GM23338 (cell line): ENCODE data around the gene ATP1A4. TPM values are rescaled to one million over a fixed set of nuclear protein-coding genes. Genes with fewer than 3 reads are reported as not detected.

Source experiments
- CREB1 ChIP-seq: fragments of 250-450 bp; sonication (Bioruptor Pico); IDR thresholded peaks from 2 replicates; pipeline ENCODE4 v1.5.0; 2020; ENCODE audit warnings: low read depth, mild to moderate bottlenecking, moderate library complexity
- EZH2 ChIP-seq: fragments of 200-600 bp; sonication (generic); IDR thresholded peaks from one replicate; pipeline ENCODE4 v1.8.0; 2017; ENCODE audit warnings: antibody characterized with exemption, mild to moderate bottlenecking, low read depth; ENCODE audit not compliant: unreplicated experiment
- EZH2phosphoT487 ChIP-seq: fragments of 200-600 bp; sonication (generic); IDR thresholded peaks from one replicate; pipeline ENCODE4 v1.8.1; 2018; ENCODE audit warnings: antibody characterized with exemption; ENCODE audit not compliant: unreplicated experiment
- JUNB ChIP-seq: IDR thresholded peaks from one replicate; pipeline ENCODE4 v1.6.1; 2016; ENCODE audit warnings: antibody characterized with exemption; ENCODE audit not compliant: unreplicated experiment
- NANOG ChIP-seq: IDR thresholded peaks from 2 replicates; pipeline ENCODE4 v1.6.1; 2016; ENCODE audit warnings: antibody characterized with exemption, borderline replicate concordance
- POLR2AphosphoS5 ChIP-seq: IDR thresholded peaks from 2 replicates; pipeline ENCODE4 v1.6.1; 2016; ENCODE audit warnings: antibody characterized with exemption, low read depth
- STAT1 ChIP-seq: IDR thresholded peaks from one replicate; pipeline ENCODE4 v1.6.1; 2016; ENCODE audit warnings: antibody characterized with exemption; ENCODE audit not compliant: unreplicated experiment
- ZNF114 ChIP-seq: fragments of 250-450 bp; sonication (Bioruptor Pico); IDR thresholded peaks from 2 replicates; pipeline ENCODE4 v1.5.0; 2020; ENCODE audit warnings: mild to moderate bottlenecking, moderate library complexity
- ZNF331 ChIP-seq: fragments of 250-450 bp; sonication (Bioruptor Pico); IDR thresholded peaks from 2 replicates; pipeline ENCODE4 v1.5.0; 2020; ENCODE audit warnings: low read depth, mild to moderate bottlenecking, moderate library complexity
- polyA plus RNA-seq: library from polyadenylated mRNA; unstranded; fragments of >200 nt; fragmentation: Nextera tagmentation; extraction: Ambion mirVana; gene quantifications from 2 replicates; pipeline ENCODE4 v1.2.1, GENCODE V29; 2016
- total RNA-seq: library from RNA; depleted of rRNA; stranded (reverse); fragments of >200 nt; shearing (Covaris generic); gene quantifications from 2 replicates; pipeline ENCODE4 v1.2.3, GENCODE V29; 2014
- TF ChIP-seq, protein P1 (sequence below): fragments of 250-450 bp; sonication (Bioruptor Pico); IDR thresholded peaks from 2 replicates; pipeline ENCODE4 v1.5.0; 2020; ENCODE audit warnings: mild to moderate bottlenecking, moderate library complexity
- TF ChIP-seq, protein P2 (sequence below): IDR thresholded peaks from 2 replicates; pipeline ENCODE4 v1.6.1; 2016; ENCODE audit warnings: antibody characterized with exemption
- TF ChIP-seq, protein P3 (sequence below): IDR thresholded peaks from one replicate; pipeline ENCODE4 v1.6.1; 2018; ENCODE audit warnings: antibody characterized with exemption; ENCODE audit not compliant: unreplicated experiment

ATP1A4 gene
- total and polyA plus RNA-seq, 2 experiments from 2014 or later = 0.27 to 0.63 TPM

DNA sequence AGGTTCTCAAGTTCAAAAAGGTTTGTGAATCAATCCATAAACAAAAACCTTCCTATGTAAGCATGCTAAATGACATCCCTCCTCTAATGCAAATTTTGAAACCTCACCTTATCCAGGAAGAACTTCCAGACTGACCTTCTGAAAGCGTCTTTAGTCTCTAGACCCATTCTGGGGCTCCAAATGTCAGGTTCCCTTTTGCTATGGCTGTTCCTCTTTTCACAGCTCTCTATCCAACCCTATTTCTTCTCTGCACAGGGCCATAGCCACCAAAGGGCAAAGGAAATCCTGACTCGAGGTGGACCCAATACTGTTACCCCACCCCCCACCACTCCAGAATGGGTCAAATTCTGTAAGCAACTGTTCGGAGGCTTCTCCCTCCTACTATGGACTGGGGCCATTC, 3.4 kb downstream of the ATP1A4 start (continued):
- TF ChIP-seq, protein P1, sequence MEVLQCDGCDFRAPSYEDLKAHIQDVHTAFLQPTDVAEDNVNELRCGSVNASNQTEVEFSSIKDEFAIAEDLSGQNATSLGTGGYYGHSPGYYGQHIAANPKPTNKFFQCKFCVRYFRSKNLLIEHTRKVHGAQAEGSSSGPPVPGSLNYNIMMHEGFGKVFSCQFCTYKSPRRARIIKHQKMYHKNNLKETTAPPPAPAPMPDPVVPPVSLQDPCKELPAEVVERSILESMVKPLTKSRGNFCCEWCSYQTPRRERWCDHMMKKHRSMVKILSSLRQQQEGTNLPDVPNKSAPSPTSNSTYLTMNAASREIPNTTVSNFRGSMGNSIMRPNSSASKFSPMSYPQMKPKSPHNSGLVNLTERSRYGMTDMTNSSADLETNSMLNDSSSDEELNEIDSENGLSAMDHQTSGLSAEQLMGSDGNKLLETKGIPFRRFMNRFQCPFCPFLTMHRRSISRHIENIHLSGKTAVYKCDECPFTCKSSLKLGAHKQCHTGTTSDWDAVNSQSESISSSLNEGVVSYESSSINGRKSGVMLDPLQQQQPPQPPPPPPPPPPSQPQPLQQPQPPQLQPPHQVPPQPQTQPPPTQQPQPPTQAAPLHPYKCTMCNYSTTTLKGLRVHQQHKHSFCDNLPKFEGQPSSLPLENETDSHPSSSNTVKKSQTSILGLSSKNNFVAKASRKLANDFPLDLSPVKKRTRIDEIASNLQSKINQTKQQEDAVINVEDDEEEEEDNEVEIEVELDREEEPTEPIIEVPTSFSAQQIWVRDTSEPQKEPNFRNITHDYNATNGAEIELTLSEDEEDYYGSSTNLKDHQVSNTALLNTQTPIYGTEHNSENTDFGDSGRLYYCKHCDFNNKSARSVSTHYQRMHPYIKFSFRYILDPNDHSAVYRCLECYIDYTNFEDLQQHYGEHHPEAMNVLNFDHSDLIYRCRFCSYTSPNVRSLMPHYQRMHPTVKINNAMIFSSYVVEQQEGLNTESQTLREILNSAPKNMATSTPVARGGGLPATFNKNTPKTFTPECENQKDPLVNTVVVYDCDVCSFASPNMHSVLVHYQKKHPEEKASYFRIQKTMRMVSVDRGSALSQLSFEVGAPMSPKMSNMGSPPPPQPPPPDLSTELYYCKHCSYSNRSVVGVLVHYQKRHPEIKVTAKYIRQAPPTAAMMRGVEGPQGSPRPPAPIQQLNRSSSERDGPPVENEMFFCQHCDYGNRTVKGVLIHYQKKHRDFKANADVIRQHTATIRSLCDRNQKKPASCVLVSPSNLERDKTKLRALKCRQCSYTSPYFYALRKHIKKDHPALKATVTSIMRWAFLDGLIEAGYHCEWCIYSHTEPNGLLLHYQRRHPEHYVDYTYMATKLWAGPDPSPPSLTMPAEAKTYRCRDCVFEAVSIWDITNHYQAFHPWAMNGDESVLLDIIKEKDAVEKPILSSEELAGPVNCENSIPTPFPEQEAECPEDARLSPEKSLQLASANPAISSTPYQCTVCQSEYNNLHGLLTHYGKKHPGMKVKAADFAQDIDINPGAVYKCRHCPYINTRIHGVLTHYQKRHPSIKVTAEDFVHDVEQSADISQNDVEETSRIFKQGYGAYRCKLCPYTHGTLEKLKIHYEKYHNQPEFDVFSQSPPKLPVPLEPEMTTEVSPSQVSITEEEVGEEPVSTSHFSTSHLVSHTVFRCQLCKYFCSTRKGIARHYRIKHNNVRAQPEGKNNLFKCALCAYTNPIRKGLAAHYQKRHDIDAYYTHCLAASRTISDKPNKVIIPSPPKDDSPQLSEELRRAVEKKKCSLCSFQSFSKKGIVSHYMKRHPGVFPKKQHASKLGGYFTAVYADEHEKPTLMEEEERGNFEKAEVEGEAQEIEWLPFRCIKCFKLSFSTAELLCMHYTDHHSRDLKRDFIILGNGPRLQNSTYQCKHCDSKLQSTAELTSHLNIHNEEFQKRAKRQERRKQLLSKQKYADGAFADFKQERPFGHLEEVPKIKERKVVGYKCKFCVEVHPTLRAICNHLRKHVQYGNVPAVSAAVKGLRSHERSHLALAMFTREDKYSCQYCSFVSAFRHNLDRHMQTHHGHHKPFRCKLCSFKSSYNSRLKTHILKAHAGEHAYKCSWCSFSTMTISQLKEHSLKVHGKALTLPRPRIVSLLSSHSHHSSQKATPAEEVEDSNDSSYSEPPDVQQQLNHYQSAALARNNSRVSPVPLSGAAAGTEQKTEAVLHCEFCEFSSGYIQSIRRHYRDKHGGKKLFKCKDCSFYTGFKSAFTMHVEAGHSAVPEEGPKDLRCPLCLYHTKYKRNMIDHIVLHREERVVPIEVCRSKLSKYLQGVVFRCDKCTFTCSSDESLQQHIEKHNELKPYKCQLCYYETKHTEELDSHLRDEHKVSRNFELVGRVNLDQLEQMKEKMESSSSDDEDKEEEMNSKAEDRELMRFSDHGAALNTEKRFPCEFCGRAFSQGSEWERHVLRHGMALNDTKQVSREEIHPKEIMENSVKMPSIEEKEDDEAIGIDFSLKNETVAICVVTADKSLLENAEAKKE = no peak
- TF ChIP-seq CREB1 (CRISPR knock-in tag) (no peak), ZNF331 (CRISPR knock-in tag) (no peak), STAT1 (no peak), ZNF114 (CRISPR knock-in tag) (no peak), EZH2phosphoT487 (no peak), POLR2AphosphoS5 (no peak), JUNB (no peak), NANOG (no peak), EZH2 (no peak)
- TF ChIP-seq, protein P2, sequence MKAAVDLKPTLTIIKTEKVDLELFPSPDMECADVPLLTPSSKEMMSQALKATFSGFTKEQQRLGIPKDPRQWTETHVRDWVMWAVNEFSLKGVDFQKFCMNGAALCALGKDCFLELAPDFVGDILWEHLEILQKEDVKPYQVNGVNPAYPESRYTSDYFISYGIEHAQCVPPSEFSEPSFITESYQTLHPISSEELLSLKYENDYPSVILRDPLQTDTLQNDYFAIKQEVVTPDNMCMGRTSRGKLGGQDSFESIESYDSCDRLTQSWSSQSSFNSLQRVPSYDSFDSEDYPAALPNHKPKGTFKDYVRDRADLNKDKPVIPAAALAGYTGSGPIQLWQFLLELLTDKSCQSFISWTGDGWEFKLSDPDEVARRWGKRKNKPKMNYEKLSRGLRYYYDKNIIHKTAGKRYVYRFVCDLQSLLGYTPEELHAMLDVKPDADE = no peak
- TF ChIP-seq, protein P3, sequence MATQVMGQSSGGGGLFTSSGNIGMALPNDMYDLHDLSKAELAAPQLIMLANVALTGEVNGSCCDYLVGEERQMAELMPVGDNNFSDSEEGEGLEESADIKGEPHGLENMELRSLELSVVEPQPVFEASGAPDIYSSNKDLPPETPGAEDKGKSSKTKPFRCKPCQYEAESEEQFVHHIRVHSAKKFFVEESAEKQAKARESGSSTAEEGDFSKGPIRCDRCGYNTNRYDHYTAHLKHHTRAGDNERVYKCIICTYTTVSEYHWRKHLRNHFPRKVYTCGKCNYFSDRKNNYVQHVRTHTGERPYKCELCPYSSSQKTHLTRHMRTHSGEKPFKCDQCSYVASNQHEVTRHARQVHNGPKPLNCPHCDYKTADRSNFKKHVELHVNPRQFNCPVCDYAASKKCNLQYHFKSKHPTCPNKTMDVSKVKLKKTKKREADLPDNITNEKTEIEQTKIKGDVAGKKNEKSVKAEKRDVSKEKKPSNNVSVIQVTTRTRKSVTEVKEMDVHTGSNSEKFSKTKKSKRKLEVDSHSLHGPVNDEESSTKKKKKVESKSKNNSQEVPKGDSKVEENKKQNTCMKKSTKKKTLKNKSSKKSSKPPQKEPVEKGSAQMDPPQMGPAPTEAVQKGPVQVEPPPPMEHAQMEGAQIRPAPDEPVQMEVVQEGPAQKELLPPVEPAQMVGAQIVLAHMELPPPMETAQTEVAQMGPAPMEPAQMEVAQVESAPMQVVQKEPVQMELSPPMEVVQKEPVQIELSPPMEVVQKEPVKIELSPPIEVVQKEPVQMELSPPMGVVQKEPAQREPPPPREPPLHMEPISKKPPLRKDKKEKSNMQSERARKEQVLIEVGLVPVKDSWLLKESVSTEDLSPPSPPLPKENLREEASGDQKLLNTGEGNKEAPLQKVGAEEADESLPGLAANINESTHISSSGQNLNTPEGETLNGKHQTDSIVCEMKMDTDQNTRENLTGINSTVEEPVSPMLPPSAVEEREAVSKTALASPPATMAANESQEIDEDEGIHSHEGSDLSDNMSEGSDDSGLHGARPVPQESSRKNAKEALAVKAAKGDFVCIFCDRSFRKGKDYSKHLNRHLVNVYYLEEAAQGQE = no peak
